ENCODE data around the gene FNDC3B. TPM values are rescaled to one million over a fixed set of nuclear protein-coding genes. Genes with fewer than 3 reads are reported as not detected.

Gene FNDC3B
- total RNA-seq, 5 donors from 2014 or later (not counting 1 experiment from before 2014, with no cell fraction given) = 18.1 to 46.5 (median 23.5) TPM

- Mint-ChIP-seq H3K27ac (no peak overlapping the region), H3K4me3 (no peak overlapping the region), H3K36me3 (peaks cover 3% of the 10 kb centered on the region), H3K27me3 (peaks cover 0 to 3% of the 10 kb centered on the region in 2 donors), H3K9me3 (no peaks in the 10 kb centered on the region), H3K4me1 (no peaks in the 10 kb centered on the region)
- no peaks in the 10 kb centered on the region for H3K9me3 ChIP-seq
- no peaks in the 10 kb centered on the region for H3K27me3 ChIP-seq (replicated peaks in 1 of 2; ENCODE audit: control insufficient read depth in 2 of 2, extremely low read depth in 1 of 2, insufficient read depth in 2 of 2, low read length in 1 of 2)
- CTCF ChIA-PET = interaction anchor here (0.6 to 1.0 kb wide), 3 partner anchors 32 to 1738 kb away, joined by 3 to 5 read pairs (median 3); no protein-coding TSS in a partner anchor
- POLR2A ChIA-PET = interaction anchor here (0.6 to 0.7 kb wide), 3 partner anchors 63 to 226 kb away, joined by 3 to 6 read pairs (median 5); no protein-coding TSS in a partner anchor
- no CpG with 5 or more reads among the region's 1 CpG for WGBS (ENCODE audit: insufficient coverage)
- no peak overlapping the region for H3K4me3 ChIP-seq (ENCODE audit: control insufficient read depth in 1 of 2, extremely low read depth in 1 of 2, low read length in 1 of 2)
- H3K36me3 ChIP-seq (ENCODE audit: control insufficient read depth in 2 of 2, extremely low read depth in 1 of 2, insufficient read depth in 1 of 2, low read length in 1 of 2) = no peaks in the 10 kb centered on the region
- DNase-seq (no peak), ATAC-seq (replicated peaks in 1 of 4) (no peak)
- no peak overlapping the region for H3K27ac ChIP-seq (ENCODE audit: low read length)
- H3K4me1 ChIP-seq (ENCODE audit: control insufficient read depth in 1 of 2, extremely low read depth in 1 of 2, insufficient read depth in 2 of 2, low read length in 2 of 2) = no peaks in the 10 kb centered on the region
Measured at GRCh38 chr3:172012775-172013174, 26.6 kb upstream of the FNDC3B start.

GRCh38 chr3:172014145-172014544, 25.2 kb upstream of the FNDC3B start:
- ChIA-PET POLR2A (no interaction called here), CTCF (interaction anchor here in 1 of 2 donors (0.7 kb wide), 1 partner anchor 727 kb away, joined by 3 read pairs; no protein-coding TSS in a partner anchor)
- peaks cover 3% of the 10 kb centered on the region for H3K36me3 Mint-ChIP-seq
- no peak for DNase-seq
- Histone ChIP-seq H3K27me3 (replicated peaks in 1 of 2; ENCODE audit: control insufficient read depth in 2 of 2, extremely low read depth in 1 of 2, insufficient read depth in 2 of 2, low read length in 1 of 2) (no peaks in the 10 kb centered on the region), H3K4me1 (ENCODE audit: control insufficient read depth in 1 of 2, extremely low read depth in 1 of 2, insufficient read depth in 2 of 2, low read length in 2 of 2) (no peaks in the 10 kb centered on the region), H3K9me3 (no peaks in the 10 kb centered on the region), H3K27ac (ENCODE audit: low read length) (no peak overlapping the region), H3K36me3 (ENCODE audit: control insufficient read depth in 2 of 2, extremely low read depth in 1 of 2, insufficient read depth in 1 of 2, low read length in 1 of 2) (no peaks in the 10 kb centered on the region), H3K4me3 (ENCODE audit: control insufficient read depth in 1 of 2, extremely low read depth in 1 of 2, low read length in 1 of 2) (no peak overlapping the region)
- no peak overlapping the region for H3K4me3 Mint-ChIP-seq
- ATAC-seq (replicated peaks in 1 of 4) = no peak
- H3K27me3 Mint-ChIP-seq = peaks cover 0 to 4% of the 10 kb centered on the region in 2 donors
- H3K4me1 Mint-ChIP-seq = no peaks in the 10 kb centered on the region
- 56% methylated on average over 1 of the region's 5 CpGs for WGBS (ENCODE audit: insufficient coverage)
- no peaks in the 10 kb centered on the region for H3K9me3 Mint-ChIP-seq
- H3K27ac Mint-ChIP-seq = no peak overlapping the region

- Histone ChIP-seq H3K36me3 (ENCODE audit: control insufficient read depth in 2 of 2, extremely low read depth in 1 of 2, insufficient read depth in 1 of 2, low read length in 1 of 2) (no peaks in the 10 kb centered on the region), H3K4me3 (ENCODE audit: control insufficient read depth in 1 of 2, extremely low read depth in 1 of 2, low read length in 1 of 2) (no peak overlapping the region), H3K27me3 (replicated peaks in 1 of 2; ENCODE audit: control insufficient read depth in 2 of 2, extremely low read depth in 1 of 2, insufficient read depth in 2 of 2, low read length in 1 of 2) (no peaks in the 10 kb centered on the region), H3K4me1 (ENCODE audit: control insufficient read depth in 1 of 2, extremely low read depth in 1 of 2, insufficient read depth in 2 of 2, low read length in 2 of 2) (no peaks in the 10 kb centered on the region), H3K9me3 (no peaks in the 10 kb centered on the region), H3K27ac (ENCODE audit: low read length) (no peak overlapping the region)
- no peak overlapping the region for H3K27ac Mint-ChIP-seq
- H3K4me3 Mint-ChIP-seq = no peak overlapping the region
- no peaks in the 10 kb centered on the region for H3K4me1 Mint-ChIP-seq
- H3K27me3 Mint-ChIP-seq = peaks cover 0 to 4% of the 10 kb centered on the region in 2 donors
- DNase-seq (no peak), ATAC-seq (replicated peaks in 1 of 4) (no peak)
- CTCF ChIA-PET = interaction anchor here in 1 of 2 donors (0.8 kb wide), 1 partner anchor 12 kb away, joined by 5 read pairs; no protein-coding TSS in a partner anchor
- POLR2A ChIA-PET = interaction anchor here (0.7 kb wide), 2 partner anchors 266 to 343 kb away, joined by 4 to 6 read pairs; no protein-coding TSS in a partner anchor
- H3K9me3 Mint-ChIP-seq = no peaks in the 10 kb centered on the region
- H3K36me3 Mint-ChIP-seq = peaks cover 3% of the 10 kb centered on the region
Measured at GRCh38 chr3:172018364-172018763, 21.0 kb upstream of the FNDC3B start.

GRCh38 chr3:172020763-172021162, 18.6 kb upstream of the FNDC3B start:
- Histone ChIP-seq H3K4me3 (ENCODE audit: control insufficient read depth in 1 of 2, extremely low read depth in 1 of 2, low read length in 1 of 2) (no peak overlapping the region), H3K27ac (ENCODE audit: low read length) (no peak overlapping the region), H3K27me3 (replicated peaks in 1 of 2; ENCODE audit: control insufficient read depth in 2 of 2, extremely low read depth in 1 of 2, insufficient read depth in 2 of 2, low read length in 1 of 2) (no peaks in the 10 kb centered on the region), H3K9me3 (no peaks in the 10 kb centered on the region), H3K36me3 (ENCODE audit: control insufficient read depth in 2 of 2, extremely low read depth in 1 of 2, insufficient read depth in 1 of 2, low read length in 1 of 2) (no peaks in the 10 kb centered on the region), H3K4me1 (ENCODE audit: control insufficient read depth in 1 of 2, extremely low read depth in 1 of 2, insufficient read depth in 2 of 2, low read length in 2 of 2) (no peaks in the 10 kb centered on the region)
- H3K9me3 Mint-ChIP-seq = no peaks in the 10 kb centered on the region
- 100% methylated on average over 1 of the region's 2 CpGs for WGBS (ENCODE audit: insufficient coverage)
- H3K27me3 Mint-ChIP-seq = peaks cover 0 to 1% of the 10 kb centered on the region in 2 donors
- no peak for ATAC-seq (replicated peaks in 1 of 4)
- no peak overlapping the region for H3K27ac Mint-ChIP-seq
- peaks cover 3% of the 10 kb centered on the region for H3K36me3 Mint-ChIP-seq
- no peak for DNase-seq
- no peak overlapping the region for H3K4me3 Mint-ChIP-seq
- ChIA-PET CTCF (interaction anchor here in 1 of 2 donors (0.6 to 1.2 kb wide), 3 partner anchors 14 to 1091 kb away, joined by 3 to 4 read pairs (median 3); no protein-coding TSS in a partner anchor), POLR2A (no interaction called here)
- no peaks in the 10 kb centered on the region for H3K4me1 Mint-ChIP-seq

GRCh38 chr3:172021164-172021563, 18.2 kb upstream of the FNDC3B start:
- POLR2A ChIA-PET = no interaction called here
- CTCF ChIA-PET = interaction anchor here in 1 of 2 donors (0.6 to 1.2 kb wide), 3 partner anchors 14 to 1091 kb away, joined by 3 to 4 read pairs (median 3); no protein-coding TSS in a partner anchor
- Histone ChIP-seq H3K4me1 (ENCODE audit: control insufficient read depth in 1 of 2, extremely low read depth in 1 of 2, insufficient read depth in 2 of 2, low read length in 2 of 2) (no peaks in the 10 kb centered on the region), H3K27ac (ENCODE audit: low read length) (no peak overlapping the region), H3K27me3 (replicated peaks in 1 of 2; ENCODE audit: control insufficient read depth in 2 of 2, extremely low read depth in 1 of 2, insufficient read depth in 2 of 2, low read length in 1 of 2) (no peaks in the 10 kb centered on the region), H3K4me3 (ENCODE audit: control insufficient read depth in 1 of 2, extremely low read depth in 1 of 2, low read length in 1 of 2) (no peak overlapping the region), H3K9me3 (no peaks in the 10 kb centered on the region), H3K36me3 (ENCODE audit: control insufficient read depth in 2 of 2, extremely low read depth in 1 of 2, insufficient read depth in 1 of 2, low read length in 1 of 2) (no peaks in the 10 kb centered on the region)
- no peak overlapping the region for H3K4me3 Mint-ChIP-seq
- H3K4me1 Mint-ChIP-seq = no peaks in the 10 kb centered on the region
- no peaks in the 10 kb centered on the region for H3K9me3 Mint-ChIP-seq
- no CpG with 5 or more reads among the region's 1 CpG for WGBS (ENCODE audit: insufficient coverage)
- no peak overlapping the region for H3K27ac Mint-ChIP-seq
- DNase-seq (no peak), ATAC-seq (replicated peaks in 1 of 4) (no peak)
- H3K27me3 Mint-ChIP-seq = peaks cover 0 to 1% of the 10 kb centered on the region in 2 donors
- H3K36me3 Mint-ChIP-seq = peaks cover 3% of the 10 kb centered on the region

GRCh38 chr3:172021859-172022258, 17.5 kb upstream of the FNDC3B start:
- CTCF ChIA-PET = interaction anchor here in 1 of 2 donors (0.6 kb wide), 2 partner anchors 40 to 169 kb away, joined by 3 to 4 read pairs; no protein-coding TSS in a partner anchor

More at GRCh38 chr3:172021859-172022258, 17.5 kb upstream of the FNDC3B start:
- Histone ChIP-seq H3K27ac (ENCODE audit: low read length) (no peak overlapping the region), H3K9me3 (no peaks in the 10 kb centered on the region), H3K4me3 (ENCODE audit: control insufficient read depth in 1 of 2, extremely low read depth in 1 of 2, low read length in 1 of 2) (no peak overlapping the region), H3K4me1 (ENCODE audit: control insufficient read depth in 1 of 2, extremely low read depth in 1 of 2, insufficient read depth in 2 of 2, low read length in 2 of 2) (no peaks in the 10 kb centered on the region), H3K27me3 (replicated peaks in 1 of 2; ENCODE audit: control insufficient read depth in 2 of 2, extremely low read depth in 1 of 2, insufficient read depth in 2 of 2, low read length in 1 of 2) (no peaks in the 10 kb centered on the region), H3K36me3 (ENCODE audit: control insufficient read depth in 2 of 2, extremely low read depth in 1 of 2, insufficient read depth in 1 of 2, low read length in 1 of 2) (no peaks in the 10 kb centered on the region)
- no peak for DNase-seq
- no peak overlapping the region for H3K27ac Mint-ChIP-seq
- no peak overlapping the region for H3K4me3 Mint-ChIP-seq
- no peaks in the 10 kb centered on the region for H3K9me3 Mint-ChIP-seq
- peaks cover under 1% of the 10 kb centered on the region for H3K36me3 Mint-ChIP-seq
- H3K27me3 Mint-ChIP-seq = peaks cover 0 to 1% of the 10 kb centered on the region in 2 donors
- 100% methylated on average over 1 of the region's 4 CpGs for whole genome bisulfite sequencing (ENCODE audit: insufficient coverage)
- ATAC-seq (replicated peaks in 1 of 4) = no peak
- POLR2A ChIA-PET = no interaction called here
- no peaks in the 10 kb centered on the region for H3K4me1 Mint-ChIP-seq

Measured in T-cell (primary cell).